Adrenal gland (tissue), 5 donors: ENCODE measurements around the gene MAP2K5.

ENCODE experiments used
- CTCF ChIP-seq, 6 experiments: fragments of 450-650 bp in 4 of 6; fragments of 200-600 bp in 2 of 6; sonication (generic) in 1 of 6; IDR thresholded peaks; 1 replicate in 5 of 6; 2 replicates in 1 of 6; pipeline versions ENCODE4 v1.5.1 to v1.8.0; 2016 to 2021; ENCODE audit warnings: antibody characterized with exemption in 6 of 6, mild to moderate bottlenecking in 2 of 6, moderate library complexity in 1 of 6
- POLR2A ChIP-seq, 2 donors: fragments of 450-650 bp; IDR thresholded peaks; one replicate each; pipeline ENCODE4 v1.6.1; 2017; ENCODE audit warnings: antibody characterized with exemption in 2 of 2, mild to moderate bottlenecking in 2 of 2, moderate library complexity in 1 of 2
- donor health status: DM: no; HTN: no; CAD: no.

- TF ChIP-seq POLR2A (IDR thresholded peaks at IDR 0.05): no peak
- no peak for TF ChIP-seq CTCF (IDR thresholded peaks at IDR 0.05)
Measured at GRCh38 chr15:67632261-67632660, 89.8 kb downstream of the MAP2K5 start.
